ENCODE data around the gene OIP5. TPM values are rescaled to one million over a fixed set of nuclear protein-coding genes. Genes with fewer than 3 reads are reported as not detected.

The OIP5 gene
- total RNA-seq, 2 donors from 2014 or later: not detected

DNA sequence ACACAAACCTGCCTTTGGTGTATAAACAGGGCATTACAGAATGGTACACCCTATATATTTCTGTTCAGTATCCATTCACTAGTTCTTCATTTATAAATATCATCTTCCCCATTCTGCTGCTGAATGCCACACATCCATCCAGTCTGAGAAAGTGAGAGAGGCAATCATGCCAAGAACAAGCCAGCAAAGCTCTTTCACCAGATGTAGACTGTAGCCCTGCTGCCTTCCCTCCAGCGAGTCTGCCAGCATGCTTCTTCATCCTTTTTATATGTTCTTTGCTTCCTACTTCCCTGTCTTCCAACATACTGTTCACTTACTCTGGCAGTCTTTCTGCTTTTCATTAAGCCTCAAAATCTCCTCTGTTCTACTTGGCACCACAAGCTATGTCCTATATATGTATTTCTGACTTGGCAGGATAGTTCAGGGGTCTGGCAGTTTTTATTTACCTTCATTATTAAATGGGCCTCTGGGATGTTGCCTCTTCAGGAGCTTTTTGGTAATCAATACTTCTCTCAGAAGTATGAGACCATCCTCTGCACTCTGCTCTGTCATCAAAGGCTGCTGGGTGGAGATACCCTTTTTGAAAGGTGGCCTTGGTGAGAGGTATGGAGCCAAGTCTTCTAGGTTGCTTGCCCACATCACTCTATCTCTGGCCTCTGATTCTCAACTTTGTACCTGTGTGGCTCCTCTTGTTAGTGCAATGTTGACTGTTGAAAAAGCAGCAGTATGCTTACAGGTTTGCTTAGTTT lies 52.7 kb downstream of the OIP5 start:
- no peak for TF ChIP-seq POLR2A (IDR thresholded peaks at IDR 0.05)
- TF ChIP-seq, protein P1, sequence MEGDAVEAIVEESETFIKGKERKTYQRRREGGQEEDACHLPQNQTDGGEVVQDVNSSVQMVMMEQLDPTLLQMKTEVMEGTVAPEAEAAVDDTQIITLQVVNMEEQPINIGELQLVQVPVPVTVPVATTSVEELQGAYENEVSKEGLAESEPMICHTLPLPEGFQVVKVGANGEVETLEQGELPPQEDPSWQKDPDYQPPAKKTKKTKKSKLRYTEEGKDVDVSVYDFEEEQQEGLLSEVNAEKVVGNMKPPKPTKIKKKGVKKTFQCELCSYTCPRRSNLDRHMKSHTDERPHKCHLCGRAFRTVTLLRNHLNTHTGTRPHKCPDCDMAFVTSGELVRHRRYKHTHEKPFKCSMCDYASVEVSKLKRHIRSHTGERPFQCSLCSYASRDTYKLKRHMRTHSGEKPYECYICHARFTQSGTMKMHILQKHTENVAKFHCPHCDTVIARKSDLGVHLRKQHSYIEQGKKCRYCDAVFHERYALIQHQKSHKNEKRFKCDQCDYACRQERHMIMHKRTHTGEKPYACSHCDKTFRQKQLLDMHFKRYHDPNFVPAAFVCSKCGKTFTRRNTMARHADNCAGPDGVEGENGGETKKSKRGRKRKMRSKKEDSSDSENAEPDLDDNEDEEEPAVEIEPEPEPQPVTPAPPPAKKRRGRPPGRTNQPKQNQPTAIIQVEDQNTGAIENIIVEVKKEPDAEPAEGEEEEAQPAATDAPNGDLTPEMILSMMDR (IDR thresholded peaks at IDR 0.05): no peak
- H3K4me3 ChIP-seq: no peak overlapping the region
- H3K36me3 ChIP-seq (replicated peaks in 1 of 2; ENCODE audit: insufficient read depth in 1 of 2, low read depth in 2 of 2): peaks cover 0 to 8% of the 10 kb centered on the region in 2 donors
- peaks cover 4% of the 10 kb centered on the region for H3K4me1 ChIP-seq
- ATAC-seq (no peak), DNase-seq (no peak)
- no peak overlapping the region for H3K27ac ChIP-seq
- no peaks in the 10 kb centered on the region for H3K9me3 ChIP-seq
- intact Hi-C loops (cut with DNase I): no loop called here
- WGBS, 2 donors: 85 to 90% methylated on average over 1 of the region's 1 CpG
- no peaks in the 10 kb centered on the region for H3K27me3 ChIP-seq

DNA sequence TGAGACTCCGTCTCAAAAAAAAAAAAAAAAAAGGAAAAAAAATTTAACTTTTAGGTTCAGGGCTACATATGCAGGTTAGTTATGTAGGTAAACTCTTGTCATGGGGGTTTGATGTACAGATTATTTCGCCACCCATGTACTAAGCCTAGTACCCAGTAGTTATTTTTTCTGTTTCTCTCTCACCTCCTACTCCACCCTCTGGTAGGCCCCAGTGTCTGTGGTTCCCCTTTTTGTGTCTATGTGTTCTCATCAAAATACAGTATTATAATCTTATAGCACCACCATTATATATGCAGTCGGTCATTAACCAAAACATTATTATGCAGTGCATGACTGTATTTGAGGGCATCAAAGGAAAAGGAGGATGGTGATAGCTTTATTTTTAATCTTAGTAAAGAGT lies 54.1 kb downstream of the OIP5 start:
- peaks cover 3% of the 10 kb centered on the region for H3K4me1 ChIP-seq
- TF ChIP-seq, protein P1 (IDR thresholded peaks at IDR 0.05): no peak
- TF ChIP-seq POLR2A (IDR thresholded peaks at IDR 0.05): no peak
- DNase-seq (no peak), ATAC-seq (no peak)
- peaks cover 0 to 8% of the 10 kb centered on the region in 2 donors for H3K36me3 ChIP-seq (replicated peaks in 1 of 2; ENCODE audit: insufficient read depth in 1 of 2, low read depth in 2 of 2)
- no peak overlapping the region for H3K27ac ChIP-seq
- no peaks in the 10 kb centered on the region for H3K27me3 ChIP-seq
- H3K4me3 ChIP-seq: no peak overlapping the region
- no peaks in the 10 kb centered on the region for H3K9me3 ChIP-seq
- intact Hi-C loops (cut with DNase I): no loop called here
- 92 to 98% methylated on average over 3 of the region's 3 CpGs for WGBS, 2 donors

DNA sequence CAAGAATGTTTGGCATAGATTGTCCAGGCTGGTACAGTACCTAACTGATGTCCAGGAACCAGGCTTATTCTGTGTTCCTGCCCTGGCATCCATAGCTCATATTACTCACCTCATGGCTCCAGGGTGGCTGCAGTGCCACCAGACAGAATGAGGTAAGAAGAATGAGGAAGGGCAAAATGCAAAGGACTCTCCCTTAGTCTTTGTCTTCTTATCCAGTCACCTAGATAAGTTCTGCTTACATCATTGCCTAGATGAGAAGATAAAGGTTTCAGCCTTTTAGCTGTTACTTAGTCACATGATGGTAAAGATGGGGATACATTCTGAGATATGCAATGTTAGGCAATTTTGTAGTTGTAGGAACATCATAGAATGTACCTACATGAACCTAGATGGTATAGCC lies 55.6 kb downstream of the OIP5 start:
- Histone ChIP-seq H3K4me3 (no peak overlapping the region), H3K9me3 (no peaks in the 10 kb centered on the region), H3K4me1 (no peaks in the 10 kb centered on the region), H3K27me3 (no peaks in the 10 kb centered on the region), H3K36me3 (replicated peaks in 1 of 2; ENCODE audit: insufficient read depth in 1 of 2, low read depth in 2 of 2) (peaks cover 4 to 10% of the 10 kb centered on the region in 2 donors), H3K27ac (no peak overlapping the region)
- DNase-seq: no peak
- intact Hi-C loops (cut with DNase I): no loop called here
- ATAC-seq: no peak
- TF ChIP-seq POLR2A (IDR thresholded peaks at IDR 0.05): no peak
- TF ChIP-seq, protein P1 (IDR thresholded peaks at IDR 0.05): no peak

DNA sequence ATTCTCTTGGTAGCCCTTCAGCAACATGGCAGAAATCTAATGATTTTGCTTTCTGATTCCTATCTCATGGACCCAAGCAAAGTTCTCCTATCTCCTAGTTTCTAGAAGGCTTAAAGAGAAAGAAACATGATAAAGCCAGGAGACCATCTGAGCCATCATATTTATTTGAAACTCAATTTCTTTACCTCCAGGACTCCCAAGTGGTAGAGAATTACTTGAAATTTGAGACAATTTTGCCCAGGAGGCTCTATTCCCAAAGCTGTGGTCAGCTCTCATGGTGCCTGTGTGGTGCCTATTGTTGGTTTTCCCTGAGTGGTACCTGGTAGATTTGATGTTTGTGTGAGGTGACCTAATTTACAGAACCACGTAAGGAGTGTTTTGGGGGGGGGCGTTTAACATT lies 62.5 kb downstream of the OIP5 start:
- no peak for ATAC-seq
- H3K9me3 ChIP-seq: no peaks in the 10 kb centered on the region
- no peak for TF ChIP-seq POLR2A (IDR thresholded peaks at IDR 0.05)
- TF ChIP-seq, protein P1 (IDR thresholded peaks at IDR 0.05): no peak
- no peak overlapping the region for H3K27ac ChIP-seq
- H3K27me3 ChIP-seq: no peaks in the 10 kb centered on the region
- 85 to 93% methylated on average over 2 of the region's 2 CpGs for WGBS, 2 donors
- H3K4me3 ChIP-seq: no peak overlapping the region
- intact Hi-C loops (cut with DNase I): no loop called here
- no peaks in the 10 kb centered on the region for H3K4me1 ChIP-seq
- H3K36me3 ChIP-seq (replicated peaks in 1 of 2; ENCODE audit: insufficient read depth in 1 of 2, low read depth in 2 of 2): peaks cover 4 to 14% of the 10 kb centered on the region in 2 donors
- DNase-seq: no peak

DNA sequence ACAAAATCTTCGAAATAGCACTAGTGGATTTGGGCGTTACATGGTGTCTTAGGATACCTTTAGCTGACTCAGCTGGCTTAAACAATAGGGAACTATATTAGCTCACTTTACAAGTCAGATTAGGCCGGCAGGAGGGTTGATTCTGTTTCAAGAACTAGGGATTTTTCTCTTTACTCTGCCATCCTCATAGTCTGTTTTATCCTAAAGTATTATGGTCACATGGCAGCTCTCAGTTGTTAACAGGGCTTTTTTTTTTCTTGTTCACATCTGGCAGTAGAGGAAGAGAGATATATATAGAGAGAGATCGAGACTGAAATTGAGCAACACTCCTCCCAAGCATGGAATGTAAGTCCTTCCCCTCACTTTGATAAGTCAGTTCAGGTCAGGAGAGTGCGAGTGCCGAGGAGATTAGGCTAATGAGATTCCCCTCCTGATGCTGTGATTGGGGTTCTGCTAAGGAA lies 68.5 kb downstream of the OIP5 start:
- Histone ChIP-seq H3K4me1 (peaks cover 14% of the 10 kb centered on the region), H3K27me3 (no peaks in the 10 kb centered on the region), H3K27ac (no peak overlapping the region), H3K4me3 (no peak overlapping the region), H3K36me3 (replicated peaks in 1 of 2; ENCODE audit: insufficient read depth in 1 of 2, low read depth in 2 of 2) (peaks cover 0 to 12% of the 10 kb centered on the region in 2 donors), H3K9me3 (no peaks in the 10 kb centered on the region)
- WGBS, 2 donors: 77 to 82% methylated on average over 6 of the region's 6 CpGs
- DNase-seq (no peak), ATAC-seq (no peak)
- TF ChIP-seq, protein P1 (IDR thresholded peaks at IDR 0.05): no peak
- no peak for TF ChIP-seq POLR2A (IDR thresholded peaks at IDR 0.05)
- intact Hi-C loops (cut with DNase I): no loop called here

All from body of pancreas (tissue), 4 donors.